NCI-H128 (cell line): ENCODE measurements around the gene ASPHD2.

Experiments used
- DNase-seq: peaks from one replicate; lab custom pipeline; 2025; ENCODE audit not compliant: unreplicated experiment; lab: John Stamatoyannopoulos, UW

The ASPHD2 gene

DNA sequence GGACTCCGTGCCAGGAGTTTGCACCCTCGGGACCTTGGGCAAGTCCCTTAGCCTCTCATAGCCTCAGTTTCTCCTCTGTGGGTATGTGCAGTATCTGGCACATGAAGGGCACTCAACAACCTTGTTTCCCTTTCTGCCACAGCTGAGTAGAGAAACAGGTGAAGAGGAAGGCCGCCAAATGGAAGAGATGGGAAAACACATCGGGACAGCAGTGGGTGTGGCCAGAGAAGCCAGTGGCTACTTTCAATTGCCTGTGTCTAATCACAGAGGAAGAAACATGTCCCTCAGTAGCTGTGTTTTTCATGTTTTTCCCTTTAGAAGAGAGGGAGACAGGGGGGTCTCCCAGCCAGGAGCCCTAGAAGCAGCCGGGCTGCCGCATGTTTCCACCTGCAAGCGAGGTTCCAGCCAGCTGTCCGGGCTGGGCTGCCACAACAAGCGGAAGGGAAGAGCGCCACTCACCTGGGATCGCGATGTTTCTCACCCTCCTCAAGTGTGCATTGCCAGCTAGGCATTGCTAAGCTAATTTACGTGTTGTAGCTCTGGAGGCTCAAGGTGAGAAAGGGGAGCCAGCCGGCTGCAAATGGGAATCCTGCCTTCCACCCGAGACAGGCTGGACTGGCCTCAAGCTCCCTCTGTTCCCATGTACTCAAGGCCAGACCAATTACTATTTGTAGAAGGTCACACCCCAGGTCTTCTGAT, 16.7 kb downstream of the ASPHD2 start:
- no peak for DNase-seq

DNA sequence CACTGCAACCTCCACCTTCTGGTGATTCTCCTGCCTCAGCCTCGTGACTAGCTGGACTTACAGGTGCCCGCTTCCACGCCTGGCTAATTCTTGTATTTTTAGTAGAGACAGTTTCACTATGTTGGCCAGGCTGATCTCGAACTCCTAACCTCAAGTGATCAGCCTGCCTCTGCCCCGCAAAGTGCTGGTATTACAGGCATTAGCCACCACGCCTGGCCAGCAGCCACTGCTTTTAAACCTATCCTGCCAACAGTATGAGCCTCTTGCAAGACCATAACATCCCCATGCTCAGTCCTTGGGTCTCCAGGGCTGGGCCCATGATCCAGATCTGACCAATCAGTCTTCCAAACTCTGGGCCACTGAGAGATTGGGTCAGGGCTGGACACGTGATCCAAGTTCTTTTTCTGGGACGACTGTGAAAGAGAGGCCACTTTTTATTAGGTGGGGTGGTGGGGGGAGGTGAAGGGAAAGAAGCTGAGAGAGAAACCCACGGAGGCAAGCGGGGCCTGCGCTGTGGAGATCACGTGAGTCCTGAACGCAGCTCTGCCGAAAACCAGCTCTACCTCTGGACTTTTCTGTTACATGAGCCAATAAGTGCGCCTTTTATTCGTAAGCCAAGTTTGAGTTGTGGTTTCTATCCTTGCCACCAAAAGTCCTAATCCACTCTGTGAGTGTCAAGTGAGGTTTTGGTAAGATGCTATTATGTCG, 17.9 kb downstream of the ASPHD2 start:
- no peak for DNase-seq

DNA sequence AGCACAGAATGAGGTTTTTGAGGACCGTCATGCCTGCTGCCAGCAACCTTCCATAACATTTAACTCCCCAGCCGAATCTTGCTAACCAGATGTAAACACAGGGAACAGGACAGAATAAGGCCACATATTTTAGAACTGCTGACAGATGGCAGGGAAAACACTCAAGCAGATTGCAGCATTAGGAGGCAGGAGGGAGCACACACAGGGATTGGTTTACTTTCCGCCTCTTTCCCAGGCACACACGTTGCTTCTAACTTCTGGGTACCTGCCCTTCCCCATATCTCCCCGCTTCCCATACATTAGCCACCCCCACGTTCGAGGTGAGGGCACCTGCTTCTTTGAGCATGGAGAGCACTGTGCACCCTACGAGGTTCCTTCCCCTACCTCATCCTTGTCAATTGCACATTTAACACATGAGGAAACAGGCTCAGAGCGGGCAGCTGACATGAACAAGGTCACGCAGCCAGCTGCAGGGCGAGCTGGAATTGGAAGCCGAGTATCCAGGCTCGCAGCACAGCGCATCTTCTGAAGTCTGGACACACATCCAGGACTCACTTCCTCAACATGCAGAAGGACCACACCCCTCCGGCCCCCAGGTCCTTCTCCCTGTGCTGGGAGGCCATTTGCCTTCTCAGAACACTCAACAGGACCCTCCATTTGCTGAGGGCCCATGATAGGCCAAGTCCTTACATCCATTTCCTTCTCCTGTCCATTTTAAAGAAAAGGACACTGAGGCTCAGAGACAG, 18.7 kb downstream of the ASPHD2 start:
- no peak for DNase-seq

DNA sequence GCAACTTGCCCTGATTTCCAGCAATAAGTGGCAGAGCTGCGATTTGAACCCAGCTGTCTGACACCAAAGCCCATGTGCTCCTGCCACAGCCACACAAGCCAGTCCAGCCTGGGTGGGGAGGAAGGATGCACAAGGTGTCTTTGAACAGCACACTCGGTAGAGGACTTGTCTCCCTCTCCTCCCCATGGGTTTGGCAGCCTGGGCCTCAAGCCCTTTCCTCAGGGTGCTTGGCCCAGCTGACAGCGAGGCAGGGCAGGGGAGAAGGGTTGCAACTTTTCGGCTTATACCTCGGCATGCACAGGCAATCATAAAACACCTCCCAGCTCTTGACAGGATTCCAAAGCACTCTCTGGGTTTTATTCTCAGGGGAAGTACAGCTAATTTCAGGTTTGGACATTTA, 19.3 kb downstream of the ASPHD2 start:
- no peak for DNase-seq

DNA sequence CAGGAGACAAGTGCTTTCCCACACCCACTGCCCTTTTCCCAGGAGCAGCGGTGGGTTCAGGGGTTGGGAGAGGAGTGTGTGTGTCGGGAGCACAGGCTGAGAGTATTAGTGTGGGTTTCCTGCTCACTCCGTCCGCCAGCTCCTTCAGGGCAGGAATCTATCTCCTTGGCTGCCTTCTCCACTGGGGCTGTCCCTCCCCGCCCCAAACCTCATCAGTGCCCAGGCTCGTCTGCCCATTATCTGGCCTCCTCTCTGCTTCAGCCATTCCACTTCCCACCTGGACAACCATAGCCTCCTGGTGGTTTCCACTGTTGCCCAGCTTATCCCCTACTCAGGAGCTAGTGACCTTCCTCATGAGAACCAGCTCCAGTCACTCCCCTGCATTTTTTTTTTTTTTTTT, 19.9 kb downstream of the ASPHD2 start:
- no peak for DNase-seq

DNA sequence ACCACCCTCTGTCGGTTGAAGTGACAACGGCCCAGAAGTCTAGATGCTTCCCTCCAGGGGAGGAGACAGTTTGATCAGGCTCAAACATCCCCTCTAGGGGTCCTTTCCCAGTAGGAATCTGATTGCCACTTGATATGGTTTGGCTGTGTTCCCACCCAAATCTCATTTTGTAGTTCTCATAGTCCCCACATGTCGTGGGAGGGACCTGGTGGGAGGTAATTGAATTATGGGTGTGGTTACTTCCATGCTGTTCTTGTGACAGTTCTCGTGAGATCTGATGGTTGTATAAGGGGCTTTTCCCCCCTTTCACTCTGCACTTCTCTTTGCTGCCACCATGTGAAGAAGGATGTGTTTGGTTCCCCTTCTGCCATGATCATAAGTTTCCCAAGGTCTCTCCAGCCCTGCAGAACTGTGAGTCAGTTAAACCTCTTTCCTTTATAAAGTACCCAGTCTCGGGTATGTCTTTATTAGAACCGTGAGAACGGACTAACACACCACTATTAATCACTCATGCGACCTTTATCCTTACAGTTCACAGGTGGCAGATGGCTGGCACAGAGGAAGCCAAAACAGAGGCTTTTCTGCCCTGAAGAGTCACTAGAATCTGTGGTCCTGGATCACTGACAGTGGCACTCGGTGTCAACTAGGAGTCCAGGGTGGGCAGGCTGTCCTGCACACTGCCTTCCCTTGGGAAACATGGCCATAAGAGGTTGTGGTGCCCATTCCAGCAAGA, 21.6 kb downstream of the ASPHD2 start:
- no peak for DNase-seq

DNA sequence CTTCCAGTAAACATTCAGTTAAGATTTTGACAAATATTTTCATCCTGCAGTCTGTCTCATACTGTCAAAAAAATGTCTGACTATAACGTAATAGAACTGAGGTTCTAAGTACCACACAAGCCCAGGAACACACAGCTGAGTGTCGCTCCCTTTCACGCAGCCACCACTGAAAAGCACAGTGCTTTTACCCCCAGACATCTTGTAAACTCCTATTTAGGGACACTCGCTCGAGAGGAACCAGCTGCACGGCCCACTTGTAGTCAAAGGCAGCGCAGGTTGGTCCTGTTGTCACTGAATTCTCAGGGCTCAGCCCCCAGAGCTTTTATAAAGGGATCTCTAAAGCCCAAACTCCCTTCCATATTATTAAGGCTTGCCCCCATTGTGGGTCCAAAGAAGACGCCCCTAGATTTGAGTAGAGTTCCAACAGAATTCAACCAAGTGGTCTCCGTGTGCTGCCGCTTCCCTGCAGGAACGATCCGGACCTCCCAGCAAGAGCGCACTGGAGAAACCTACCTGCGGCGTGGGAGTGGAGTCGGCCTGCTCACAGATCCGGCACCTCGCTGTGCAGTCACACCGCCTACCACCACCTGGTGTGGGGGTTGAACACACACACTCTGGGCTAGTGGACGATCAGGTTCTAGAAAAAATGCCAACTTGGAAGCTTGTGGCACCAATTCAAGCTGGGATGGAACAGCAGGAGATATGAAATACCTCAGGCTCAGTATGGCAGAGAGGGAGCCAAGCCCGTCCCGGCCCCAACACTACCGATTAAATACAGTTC, 23.4 kb downstream of the ASPHD2 start:
- DNase-seq = no peak

DNA sequence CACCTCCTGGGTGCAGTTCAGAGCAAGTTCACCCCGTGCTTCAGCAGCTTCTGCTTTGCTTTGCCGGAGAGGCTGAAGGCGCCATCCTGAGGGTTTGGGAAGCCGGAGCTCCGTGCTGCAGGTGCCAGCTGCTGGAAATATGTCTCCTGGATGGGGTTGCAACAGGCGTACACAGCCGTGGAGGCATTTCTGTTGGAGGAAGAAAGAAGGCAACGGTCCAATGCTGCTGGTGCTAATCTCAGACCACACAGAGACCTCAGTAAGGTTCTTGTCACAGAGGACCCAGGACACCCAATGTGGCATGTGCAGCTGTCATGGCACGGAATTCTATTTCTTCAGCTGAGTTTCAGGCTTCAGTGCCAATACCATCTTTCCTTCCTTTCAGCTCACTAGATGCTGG, 24.2 kb downstream of the ASPHD2 start:
- no peak for DNase-seq

DNA sequence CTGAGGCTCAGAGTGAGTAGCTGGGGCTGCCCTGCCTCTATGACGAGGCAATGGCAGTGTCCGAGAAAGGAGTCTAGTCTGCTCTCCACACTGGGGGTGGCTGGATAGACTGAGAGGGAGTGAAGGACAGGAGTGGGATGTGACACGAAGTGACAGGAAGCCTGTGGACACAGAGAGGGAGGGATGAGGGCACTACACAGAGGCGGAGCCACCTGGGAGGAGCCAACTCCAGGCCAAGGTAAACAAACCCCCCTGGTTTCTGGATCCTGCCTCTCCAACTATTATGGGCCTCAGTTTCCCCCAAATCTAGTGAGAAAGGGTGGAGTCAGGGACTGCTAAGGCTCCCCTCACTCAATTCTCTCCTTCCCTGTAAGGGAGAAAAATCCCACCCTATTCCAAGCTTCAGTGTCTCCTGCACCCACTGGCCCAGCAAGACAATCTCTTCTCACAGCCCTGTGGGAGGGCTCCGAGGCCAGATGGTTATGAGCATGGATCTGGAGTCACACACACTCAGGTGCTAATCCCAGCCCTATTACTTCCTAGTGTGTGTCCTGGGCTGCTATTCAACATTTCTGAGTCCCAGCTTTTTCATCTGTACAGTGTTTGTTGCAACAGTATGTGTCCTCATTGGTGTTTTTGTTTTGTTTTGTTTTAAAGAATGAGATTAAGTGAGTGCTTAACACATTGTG, 24.9 kb downstream of the ASPHD2 start:
- no peak for DNase-seq

DNA sequence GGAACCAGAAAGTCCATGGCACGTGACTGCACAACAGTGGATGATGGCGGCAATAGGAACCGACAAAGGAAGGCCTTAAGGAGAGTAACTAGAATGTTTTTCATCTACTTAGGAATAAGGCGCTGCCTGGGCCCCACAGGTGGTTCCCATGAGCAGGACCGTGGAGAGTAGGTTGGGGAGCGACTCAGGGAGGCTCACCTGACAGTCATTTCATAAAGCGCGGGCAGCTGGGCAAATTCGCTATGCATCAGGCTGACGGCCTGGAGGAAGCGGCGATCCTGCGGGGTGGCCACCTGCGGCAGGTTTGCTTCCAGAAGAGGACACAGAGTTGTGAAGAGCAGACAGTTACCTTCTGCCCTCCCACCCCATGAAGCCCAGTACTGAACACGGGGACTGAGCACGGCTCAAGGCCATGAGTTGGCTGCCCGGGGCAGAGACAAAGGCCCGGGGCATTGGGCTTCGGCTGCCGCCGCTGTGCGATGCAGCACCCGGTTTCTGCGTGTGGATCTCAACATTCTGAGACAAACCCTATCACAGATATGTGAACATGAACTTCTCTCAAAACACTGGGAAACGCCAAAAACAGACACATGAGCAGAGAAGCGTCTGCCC, 28.7 kb downstream of the ASPHD2 start:
- no peak for DNase-seq

DNA sequence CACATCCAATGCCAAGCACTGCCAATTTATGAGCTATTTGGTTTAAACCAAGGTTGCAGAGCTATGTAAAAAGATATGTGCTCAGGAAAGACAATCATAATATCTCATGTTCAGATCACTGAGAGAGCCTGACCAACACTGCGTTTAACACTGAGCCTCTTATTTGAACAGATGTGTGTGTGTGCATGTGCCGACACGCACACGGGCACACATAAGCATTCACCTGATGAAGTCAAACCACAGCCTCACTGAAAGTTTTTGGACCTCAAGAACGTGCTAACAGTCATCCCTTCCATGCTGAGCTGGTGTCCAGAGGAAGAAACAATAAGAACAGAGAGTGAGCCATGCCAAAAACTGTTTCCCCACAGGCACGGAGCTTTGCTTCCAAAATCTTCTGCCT, 31.1 kb downstream of the ASPHD2 start:
- DNase-seq = no peak

DNA sequence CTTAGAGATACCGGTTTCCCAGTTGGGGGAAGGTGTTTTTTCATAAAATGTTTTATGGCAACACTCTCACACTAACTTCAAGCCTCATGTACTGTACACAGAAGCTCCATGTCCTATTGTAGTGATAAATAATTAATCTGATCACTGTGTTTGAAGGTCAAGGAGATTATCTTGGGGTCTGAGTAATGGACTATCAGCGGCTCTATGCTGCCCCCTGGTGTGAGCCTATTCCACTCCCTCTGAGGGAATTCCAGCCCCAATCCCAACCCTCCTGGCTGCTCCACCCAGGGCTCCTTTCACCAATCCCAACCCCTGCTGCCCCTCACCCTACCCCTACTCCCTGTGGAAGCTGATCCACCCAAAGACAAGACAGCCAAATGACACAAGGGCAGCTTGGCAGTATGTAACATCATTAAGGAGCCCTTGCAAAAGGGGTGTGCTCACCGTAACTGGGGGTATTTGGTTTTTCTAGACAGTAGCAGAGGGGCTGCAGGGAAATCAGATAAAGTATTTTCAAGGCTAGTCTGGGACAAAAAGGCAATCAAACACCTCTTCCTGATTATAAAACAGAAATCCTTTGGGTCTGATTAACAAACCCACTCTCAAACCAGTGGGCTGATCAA, 32.2 kb downstream of the ASPHD2 start:
- DNase-seq = no peak

DNA sequence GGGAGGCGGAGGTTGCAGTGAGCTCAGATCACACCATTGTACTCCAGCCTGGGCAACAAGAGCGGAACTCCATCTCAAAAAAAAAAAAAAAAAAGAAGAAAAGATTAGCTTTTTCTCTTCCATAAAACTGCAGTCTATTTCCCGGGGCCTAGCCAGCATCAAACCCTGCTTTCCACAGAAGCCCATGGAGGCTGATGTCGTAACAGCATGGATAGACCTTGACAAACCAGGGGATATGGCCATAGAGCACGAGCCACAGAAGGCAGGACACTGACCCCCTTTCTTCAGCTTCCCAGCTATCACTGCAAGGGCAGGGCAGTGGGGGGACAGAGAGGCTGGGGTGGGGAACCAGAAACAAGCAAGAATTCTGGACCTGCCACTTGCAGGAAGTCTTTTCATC, 33.0 kb downstream of the ASPHD2 start:
- DNase-seq = no peak

DNA sequence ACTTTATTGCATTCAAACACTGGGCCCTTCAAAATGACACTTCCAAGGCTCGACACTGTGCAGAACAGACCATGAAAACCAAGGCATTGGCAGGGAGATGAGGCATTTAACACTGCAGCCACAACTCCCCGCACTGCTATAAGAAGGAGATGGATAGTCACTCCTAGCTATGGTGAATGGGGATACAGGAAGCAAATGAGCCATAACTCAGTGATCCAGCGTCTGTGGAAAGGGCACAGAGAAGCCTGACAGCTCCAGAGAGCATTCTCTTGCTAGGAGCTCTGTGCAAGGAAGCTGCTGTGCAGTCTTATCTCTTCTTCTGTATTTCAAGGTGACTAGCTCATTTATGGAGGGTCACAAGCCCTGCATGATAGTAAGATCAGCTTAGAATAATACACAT, 33.6 kb downstream of the ASPHD2 start:
- no peak for DNase-seq

DNA sequence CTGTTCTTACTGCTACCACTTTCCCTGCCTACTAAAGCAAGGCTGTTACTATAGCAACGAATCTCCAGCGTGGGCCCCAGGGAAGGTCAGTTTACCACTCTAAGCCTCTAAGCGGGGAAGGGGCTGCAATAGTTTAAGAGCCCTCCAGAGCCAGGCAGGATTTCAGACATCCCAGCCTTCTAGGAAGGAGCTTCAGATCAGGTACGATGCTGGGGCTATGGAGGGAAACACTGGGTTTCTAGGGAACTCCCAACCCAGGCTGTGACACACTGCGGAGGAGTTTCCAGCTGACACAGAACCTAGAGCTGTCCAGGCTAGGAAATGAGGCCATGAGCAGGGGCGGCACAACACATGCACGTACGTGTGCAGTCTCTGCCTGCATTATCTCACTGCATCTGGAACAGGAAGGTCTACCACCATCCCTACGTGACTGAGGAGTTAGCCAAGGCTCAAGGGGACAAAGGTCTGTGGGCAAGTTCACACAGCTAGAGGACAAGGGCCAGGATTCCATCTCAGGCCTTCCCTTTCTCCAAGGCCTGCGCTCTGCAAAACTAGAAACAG, 34.1 kb downstream of the ASPHD2 start:
- DNase-seq = no peak

DNA sequence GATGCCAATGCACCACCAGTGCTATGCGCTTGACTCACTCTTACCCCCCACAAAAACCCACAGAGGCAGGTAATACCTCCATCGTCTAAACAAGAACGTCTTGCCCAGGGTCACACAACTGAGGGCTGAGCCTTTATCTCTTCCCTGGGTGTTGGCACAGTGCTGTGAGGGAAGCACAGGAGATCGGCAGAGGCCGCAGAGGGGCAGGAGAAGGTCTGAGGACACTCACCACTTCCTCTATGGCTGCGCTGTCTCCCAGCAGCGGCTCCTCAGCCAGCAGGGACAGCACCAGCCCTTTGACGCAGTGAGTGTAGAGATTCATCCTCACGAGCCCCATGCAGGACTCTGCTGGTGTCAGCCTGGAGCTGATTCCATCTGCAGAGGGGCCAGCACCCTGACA, 34.6 kb downstream of the ASPHD2 start:
- no peak for DNase-seq

DNA sequence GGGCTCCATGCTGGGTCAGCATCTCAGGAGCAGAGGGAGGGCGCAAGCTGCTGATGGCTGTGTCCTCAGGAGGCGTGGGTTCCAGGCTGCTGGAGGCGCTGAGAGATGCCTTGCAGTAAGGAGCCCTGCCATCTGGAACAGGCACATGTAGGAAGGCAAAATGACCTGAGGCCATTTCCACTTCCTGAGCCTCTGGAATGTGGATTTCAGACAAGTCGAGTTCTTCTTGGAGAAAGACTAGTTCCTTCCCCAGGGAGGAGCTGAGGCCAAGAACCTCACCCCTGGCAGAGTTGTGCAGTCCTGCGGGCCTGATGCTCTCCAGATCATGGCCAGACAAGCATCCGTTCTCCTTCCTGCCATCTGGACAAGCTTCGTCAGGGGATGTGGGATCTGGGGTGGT, 35.3 kb downstream of the ASPHD2 start:
- DNase-seq = no peak

DNA sequence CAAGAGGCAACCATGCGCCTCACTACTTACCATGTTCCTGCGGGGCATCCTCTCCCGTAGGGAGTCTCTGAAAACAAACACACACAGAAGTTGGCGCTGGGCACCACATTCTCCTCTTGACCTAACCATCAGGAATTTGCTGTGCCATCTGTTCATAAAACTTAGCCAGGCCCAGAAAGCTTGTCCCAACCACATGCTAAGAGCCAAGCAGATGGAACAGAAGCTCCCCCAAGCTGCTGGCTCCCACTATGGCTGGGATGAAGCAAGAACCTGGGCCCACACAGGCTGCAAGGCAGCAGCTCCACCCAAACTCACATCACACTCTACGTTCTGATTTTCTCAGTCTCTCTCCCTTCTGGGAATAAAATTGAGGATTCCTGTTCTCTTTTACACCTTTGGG, 37.1 kb downstream of the ASPHD2 start:
- DNase-seq = no peak

DNA sequence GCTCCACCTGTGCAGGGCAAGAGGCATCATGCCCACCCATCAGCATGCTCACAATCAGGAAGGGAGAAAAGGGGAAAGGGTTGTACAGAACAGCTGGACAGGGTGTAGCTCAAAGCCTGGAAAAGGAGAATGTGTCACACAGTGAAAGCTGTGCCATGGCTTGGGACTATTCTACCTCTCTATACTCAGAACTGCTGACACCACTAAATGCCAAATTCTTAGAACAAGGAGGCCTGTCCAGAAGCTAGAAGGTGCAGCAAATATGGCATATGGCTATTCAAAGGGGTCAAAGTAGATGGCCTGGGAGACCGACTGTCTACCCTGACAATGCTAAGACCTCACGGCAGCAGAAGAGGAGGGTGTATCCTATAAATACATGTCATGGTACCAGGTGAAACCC, 41.7 kb downstream of the ASPHD2 start:
- no peak for DNase-seq
